Choroid plexus epithelial cell (primary cell): ENCODE results near the gene SNRPN.
"Not testable (repeated sequence)": the region's sequence is repeated elsewhere in the genome, so short reads cannot be mapped to it uniquely, and the experiment has no call there.

Source experiments
- DNase-seq: peaks from one replicate; pipeline ENCODE4 v3.0.0-alpha.2; 2010; ENCODE audit warnings: low read depth
- H3K4me3 ChIP-seq: 2 replicates; pipeline ENCODE4 v1.5.1; 2011; ENCODE audit warnings: low read depth, mild to moderate bottlenecking, control low read depth, low read length, moderate library complexity
- TF ChIP-seq, protein P1 (sequence below): conservative IDR thresholded peaks from 2 replicates; pipeline ENCODE4 v1.5.1; 2011; ENCODE audit warnings: low read depth, mild to moderate bottlenecking, control low read depth, inconsistent platforms, low read length, moderate library complexity

Gene SNRPN

GRCh38 chr15:24933716-24934115 lies 21.1 kb upstream of the SNRPN start:
- TF ChIP-seq, protein P1, sequence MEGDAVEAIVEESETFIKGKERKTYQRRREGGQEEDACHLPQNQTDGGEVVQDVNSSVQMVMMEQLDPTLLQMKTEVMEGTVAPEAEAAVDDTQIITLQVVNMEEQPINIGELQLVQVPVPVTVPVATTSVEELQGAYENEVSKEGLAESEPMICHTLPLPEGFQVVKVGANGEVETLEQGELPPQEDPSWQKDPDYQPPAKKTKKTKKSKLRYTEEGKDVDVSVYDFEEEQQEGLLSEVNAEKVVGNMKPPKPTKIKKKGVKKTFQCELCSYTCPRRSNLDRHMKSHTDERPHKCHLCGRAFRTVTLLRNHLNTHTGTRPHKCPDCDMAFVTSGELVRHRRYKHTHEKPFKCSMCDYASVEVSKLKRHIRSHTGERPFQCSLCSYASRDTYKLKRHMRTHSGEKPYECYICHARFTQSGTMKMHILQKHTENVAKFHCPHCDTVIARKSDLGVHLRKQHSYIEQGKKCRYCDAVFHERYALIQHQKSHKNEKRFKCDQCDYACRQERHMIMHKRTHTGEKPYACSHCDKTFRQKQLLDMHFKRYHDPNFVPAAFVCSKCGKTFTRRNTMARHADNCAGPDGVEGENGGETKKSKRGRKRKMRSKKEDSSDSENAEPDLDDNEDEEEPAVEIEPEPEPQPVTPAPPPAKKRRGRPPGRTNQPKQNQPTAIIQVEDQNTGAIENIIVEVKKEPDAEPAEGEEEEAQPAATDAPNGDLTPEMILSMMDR, result no peak
- DNase-seq, result no peak
- H3K4me3 ChIP-seq, result no peak overlapping the region

DNA sequence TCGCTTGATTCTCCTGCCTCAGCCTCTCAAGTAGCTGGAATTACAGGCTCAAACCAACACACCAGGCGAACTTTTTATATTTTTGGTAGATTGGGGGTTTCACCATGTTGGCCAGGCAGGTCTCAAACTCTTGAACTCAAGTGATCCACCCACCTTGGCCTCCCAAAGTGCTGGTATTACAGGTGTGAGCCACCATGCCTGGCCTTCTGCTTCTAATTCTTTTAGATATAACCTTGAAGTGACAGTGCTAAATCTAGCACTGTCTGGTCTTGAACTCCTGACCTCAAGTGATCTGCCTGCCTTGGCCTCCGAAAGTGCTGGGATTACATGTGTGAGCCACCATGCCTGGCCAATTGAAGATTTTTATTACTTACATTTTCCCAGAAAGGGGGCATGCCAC lies 16.6 kb upstream of the SNRPN start:
- H3K4me3 ChIP-seq, DNase-seq: not testable (repeated sequence)

DNA sequence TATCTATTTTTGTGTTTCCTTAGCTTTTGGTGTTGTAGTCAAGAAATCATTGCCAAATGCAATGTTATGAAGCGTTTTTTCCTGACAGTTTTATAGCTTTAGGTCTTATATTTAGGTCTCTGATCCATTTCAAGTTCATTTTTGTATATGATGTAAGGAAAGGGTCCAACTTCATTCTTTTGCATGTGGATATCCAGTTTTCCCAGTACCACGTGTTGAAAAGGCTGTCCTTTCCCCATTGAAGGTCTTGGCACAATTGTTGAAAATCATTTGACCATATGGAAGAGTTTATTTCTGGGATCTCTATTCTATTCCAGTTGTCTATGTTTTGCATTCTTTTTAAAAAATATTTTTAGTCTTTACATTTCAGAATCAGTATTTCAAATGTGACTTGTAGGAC lies 14.6 kb upstream of the SNRPN start:
- TF ChIP-seq, protein P1, result no peak
- no peak for DNase-seq

DNA sequence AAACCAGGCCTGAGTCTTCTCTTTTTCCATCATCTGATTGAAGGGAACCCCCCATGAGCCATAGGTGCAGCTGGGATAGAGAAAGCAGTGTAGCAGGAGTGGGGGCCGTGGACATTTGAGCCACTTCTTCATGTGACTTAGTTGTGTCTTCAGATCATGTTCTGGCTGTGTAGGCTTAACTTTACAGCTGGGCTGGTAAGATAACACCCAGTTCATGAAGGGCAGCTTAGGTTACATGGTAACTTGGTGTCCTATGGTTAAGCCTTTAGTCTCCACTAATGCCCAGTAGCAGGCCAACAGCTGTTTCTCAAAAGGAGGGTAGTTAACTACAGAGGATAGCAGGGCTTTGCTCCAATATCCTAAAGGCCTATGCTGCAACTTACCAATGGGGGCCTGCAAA lies 11.4 kb upstream of the SNRPN start:
- DNase-seq, result no peak
- TF ChIP-seq, protein P1, result no peak
- H3K4me3 ChIP-seq, result no peak overlapping the region

More for the DNA sequence above, 14.6 kb upstream of the SNRPN start:
- no peak overlapping the region for H3K4me3 ChIP-seq

DNA sequence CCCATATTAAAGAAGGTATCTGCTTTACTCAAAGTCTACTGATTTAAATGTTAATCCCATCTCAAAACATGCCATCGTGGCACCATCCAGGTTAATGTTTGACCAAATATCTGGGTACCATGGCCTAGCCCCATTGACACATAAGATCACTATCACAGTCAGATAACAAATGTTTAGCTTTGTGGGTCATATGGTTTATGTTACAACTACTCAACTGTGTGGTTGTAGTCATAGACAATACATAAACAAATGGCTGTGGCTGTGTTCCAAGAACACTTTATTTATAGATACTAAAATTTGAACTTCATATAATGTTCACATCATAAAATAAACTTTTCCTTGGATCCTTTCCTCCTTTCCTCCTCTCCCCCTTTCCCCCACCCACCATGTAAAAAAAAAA lies 9.8 kb upstream of the SNRPN start:
- TF ChIP-seq, protein P1, result no peak
- H3K4me3 ChIP-seq, result no peak overlapping the region
- no peak for DNase-seq

GRCh38 chr15:24945711-24946110 lies 9.1 kb upstream of the SNRPN start:
- no peak overlapping the region for H3K4me3 ChIP-seq
- TF ChIP-seq, protein P1, result no peak
- DNase-seq, result no peak

GRCh38 chr15:24948495-24948894 lies 6.3 kb upstream of the SNRPN start:
- DNase-seq, result no peak
- H3K4me3 ChIP-seq, result no peak overlapping the region
- TF ChIP-seq, protein P1, result no peak

GRCh38 chr15:24955531-24955921 lies 739 bp downstream of the SNRPN start:
- DNase-seq, result no peak
- TF ChIP-seq, protein P1, result no peak
- peak overlapping the region; percentile 70 for H3K4me3 ChIP-seq
